SK-N-SH treated with all-trans-retinoic acid at 6 μM for 48 hours (cell line): ENCODE results near the gene ADGRV1.

Experiments
- ATAC-seq: fragments of 200-7000 bp; cut with Tn5 transposase; 3 replicates; pipeline ENCODE4 v1.9.1; 2020; ENCODE audit warnings: mild to moderate bottlenecking, moderate library complexity
- ARNTL ChIP-seq: fragments of 450-650 bp; formaldehyde crosslinking; IDR thresholded peaks from 2 replicates; pipeline ENCODE4 v1.5.0; 2020; ENCODE audit warnings: low read depth, mild to moderate bottlenecking, moderate library complexity, borderline replicate concordance
- BACH2 ChIP-seq: fragments of 250-450 bp; sonication (Bioruptor Pico); IDR thresholded peaks from 2 replicates; pipeline ENCODE4 v1.9.0; 2021; ENCODE audit warnings: mild to moderate bottlenecking, borderline replicate concordance
- CREB5 ChIP-seq: fragments of 250-450 bp; sonication (Bioruptor Pico); IDR thresholded peaks from 2 replicates; pipeline ENCODE4 v1.5.1; 2020; ENCODE audit warnings: low read depth, mild to moderate bottlenecking, moderate library complexity
- CSDC2 ChIP-seq: fragments of 250-450 bp; sonication (Bioruptor Pico); IDR thresholded peaks from 2 replicates; pipeline ENCODE4 v1.5.0; 2020; ENCODE audit warnings: mild to moderate bottlenecking, moderate library complexity
- CSRNP3 ChIP-seq: fragments of 250-450 bp; sonication (Bioruptor Pico); IDR thresholded peaks from 2 replicates; pipeline ENCODE4 v1.5.1; 2021; ENCODE audit warnings: mild to moderate bottlenecking, moderate library complexity
- ESRRG ChIP-seq: fragments of 250-450 bp; sonication (Bioruptor Pico); IDR thresholded peaks from 2 replicates; pipeline ENCODE4 v1.6.1; 2021; ENCODE audit warnings: mild to moderate bottlenecking
- GLIS3 ChIP-seq: fragments of 250-450 bp; sonication (Bioruptor Pico); IDR thresholded peaks from 2 replicates; pipeline ENCODE4 v1.5.0; 2020; ENCODE audit warnings: mild to moderate bottlenecking, moderate library complexity
- ISL1 ChIP-seq: fragments of 250-450 bp; sonication (Bioruptor Pico); IDR thresholded peaks from 2 replicates; pipeline ENCODE4 v2.1.2; 2022; ENCODE audit warnings: mild to moderate bottlenecking, moderate library complexity
- OSR1 ChIP-seq: fragments of 250-450 bp; sonication (Bioruptor Pico); IDR thresholded peaks from 2 replicates; pipeline ENCODE4 v1.8.0; 2022; ENCODE audit warnings: moderate library complexity, mild to moderate bottlenecking, inconsistent platforms
- PATZ1 ChIP-seq: fragments of 250-450 bp; sonication (Bioruptor Pico); IDR thresholded peaks from 2 replicates; pipeline ENCODE4 v1.8.0; 2020; ENCODE audit warnings: mild to moderate bottlenecking, moderate library complexity, borderline replicate concordance
- POU6F1 ChIP-seq: fragments of 250-450 bp; sonication (Bioruptor Pico); IDR thresholded peaks from 2 replicates; pipeline ENCODE4 v1.8.0; 2021; ENCODE audit warnings: low read depth, mild to moderate bottlenecking, moderate library complexity, borderline replicate concordance
- PPARA ChIP-seq: fragments of 250-450 bp; sonication (Bioruptor Pico); IDR thresholded peaks from 2 replicates; pipeline ENCODE4 v1.5.0; 2020; ENCODE audit warnings: mild to moderate bottlenecking, borderline replicate concordance
- RARB ChIP-seq: fragments of 250-450 bp; sonication (Bioruptor Pico); IDR thresholded peaks from 2 replicates; pipeline ENCODE4 v1.8.0; 2021; ENCODE audit warnings: mild to moderate bottlenecking, moderate library complexity
- SNAI2 ChIP-seq: fragments of 250-450 bp; sonication (Bioruptor Pico); IDR thresholded peaks from 2 replicates; pipeline ENCODE4 v1.5.0; 2020; ENCODE audit warnings: mild to moderate bottlenecking, moderate library complexity
- TCF4 ChIP-seq: fragments of 250-450 bp; sonication (Bioruptor Pico); IDR thresholded peaks from 2 replicates; pipeline ENCODE4 v1.8.0; 2021; ENCODE audit warnings: mild to moderate bottlenecking, moderate library complexity, borderline replicate concordance
- TOX ChIP-seq: fragments of 250-450 bp; sonication (Bioruptor Pico); IDR thresholded peaks from 2 replicates; pipeline ENCODE4 v1.8.0; 2021; ENCODE audit warnings: mild to moderate bottlenecking, moderate library complexity, borderline replicate concordance
- TSHZ2 ChIP-seq: fragments of 250-450 bp; sonication (Bioruptor Pico); IDR thresholded peaks from 2 replicates; pipeline ENCODE4 v1.5.0; 2020; ENCODE audit warnings: mild to moderate bottlenecking, moderate library complexity
- ZC3H10 ChIP-seq: fragments of 250-450 bp; sonication (Bioruptor Pico); IDR thresholded peaks from 2 replicates; pipeline ENCODE4 v1.5.1; 2021; ENCODE audit warnings: mild to moderate bottlenecking, moderate library complexity
- ZFP3 ChIP-seq: fragments of 250-450 bp; sonication (Bioruptor Pico); IDR thresholded peaks from 2 replicates; pipeline ENCODE4 v1.5.0; 2020; ENCODE audit warnings: mild to moderate bottlenecking, moderate library complexity
- ZFP30 ChIP-seq: fragments of 450-650 bp; formaldehyde crosslinking; IDR thresholded peaks from 2 replicates; pipeline ENCODE4 v1.5.0; 2022; ENCODE audit warnings: mild to moderate bottlenecking, moderate library complexity
- ZNF565 ChIP-seq: fragments of 450-650 bp; formaldehyde crosslinking; conservative IDR thresholded peaks from 2 replicates; pipeline ENCODE4 v1.5.0; 2020; ENCODE audit warnings: low read depth, mild to moderate bottlenecking, moderate library complexity
- ZNF70 ChIP-seq: fragments of 450-650 bp; formaldehyde crosslinking; IDR thresholded peaks from 2 replicates; pipeline ENCODE4 v1.5.0; 2020; ENCODE audit warnings: mild to moderate bottlenecking, moderate library complexity
- ZNF8 ChIP-seq: fragments of 450-650 bp; formaldehyde crosslinking; IDR thresholded peaks from 2 replicates; pipeline ENCODE4 v1.5.0; 2020; ENCODE audit warnings: mild to moderate bottlenecking, moderate library complexity

The ADGRV1 gene

GRCh38 chr5:90558344-90559192, at the start of gene ADGRV1:
ADGRV1 (plus strand) TSS chr5:90558797; CDS start chr5:90558896, 99 bp downstream.
- ATAC-seq: peak; percentile 97
- TF ChIP-seq SNAI2: no peak
- no peak for TF ChIP-seq ARNTL (CRISPR knock-in tag)
- no peak for TF ChIP-seq TOX (CRISPR knock-in tag)
- TF ChIP-seq TCF4 (CRISPR knock-in tag): no peak; the same call in 1 of the 2 replicates
- TF ChIP-seq ZFP3 (CRISPR knock-in tag): no peak
- TF ChIP-seq GLIS3 (CRISPR knock-in tag): no peak
- TF ChIP-seq PATZ1: no peak
- no peak for TF ChIP-seq CSRNP3 (CRISPR knock-in tag)
- TF ChIP-seq ESRRG: no peak
- 0 out of 2 replicates have a peak, but pooled peaks have one; percentile 10 for TF ChIP-seq ZNF70 (CRISPR knock-in tag)
- no peak for TF ChIP-seq BACH2 (CRISPR knock-in tag)
- TF ChIP-seq PPARA: no peak
- no peak for TF ChIP-seq ISL1 (CRISPR knock-in tag)
- TF ChIP-seq ZFP30 (CRISPR knock-in tag): no peak
- no peak for TF ChIP-seq ZNF8 (CRISPR knock-in tag)
- TF ChIP-seq TSHZ2 (CRISPR knock-in tag): 0 out of 2 replicates have a peak, but pooled peaks have one; percentile 17
- no peak for TF ChIP-seq OSR1 (CRISPR knock-in tag)
- no peak for TF ChIP-seq RARB (CRISPR knock-in tag)
- 0 out of 2 replicates have a peak, but pooled peaks have one; percentile 13 for TF ChIP-seq ZNF565 (CRISPR knock-in tag)
- no peak for TF ChIP-seq POU6F1 (CRISPR knock-in tag)
- TF ChIP-seq ZC3H10 (CRISPR knock-in tag): no peak

- no peak for ATAC-seq
- no peak for TF ChIP-seq ISL1 (CRISPR knock-in tag)
- TF ChIP-seq TOX (CRISPR knock-in tag): no peak
- TF ChIP-seq ZC3H10 (CRISPR knock-in tag): no peak
- TF ChIP-seq PPARA: no peak
- no peak for TF ChIP-seq CSDC2
- no peak for TF ChIP-seq BACH2 (CRISPR knock-in tag)
- no peak for TF ChIP-seq ZFP3 (CRISPR knock-in tag)
- TF ChIP-seq PATZ1: no peak
- no peak for TF ChIP-seq CREB5 (CRISPR knock-in tag)
- TF ChIP-seq ZFP30 (CRISPR knock-in tag): no peak
- no peak for TF ChIP-seq SNAI2
Measured at GRCh38 chr5:90510438-90510837, 48.2 kb upstream of the ADGRV1 start.
